Measurements from ENCODE around the gene NEDD8.

The NEDD8 gene

DNA sequence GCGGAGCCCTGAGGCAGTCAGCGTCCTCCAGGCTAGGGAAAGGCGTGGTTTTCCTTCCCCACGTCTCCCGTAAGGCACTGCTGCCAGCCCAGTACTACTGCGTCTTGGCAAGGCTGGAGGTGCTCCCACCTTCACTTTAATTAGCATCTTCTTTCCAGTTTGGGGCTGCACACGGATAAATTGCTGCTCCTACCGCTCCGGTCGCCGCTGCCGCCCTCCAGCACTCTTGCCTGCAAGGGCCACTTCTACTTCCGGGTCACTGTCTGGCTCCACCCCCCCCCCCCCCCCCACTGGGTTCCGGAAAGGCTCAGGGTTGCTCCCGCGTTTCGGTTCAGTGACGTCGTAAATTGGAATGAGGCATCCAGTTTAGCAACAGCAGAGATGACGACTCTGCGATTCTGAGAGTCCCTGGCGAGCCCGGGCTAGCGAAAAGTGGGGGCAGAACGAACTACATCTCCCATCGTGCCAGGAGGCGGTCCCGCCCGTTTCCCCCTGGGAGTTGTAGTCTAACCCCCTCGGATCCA lies at the start of gene NEDD8:
Gene NEDD8 (minus strand): TSS at position 247 of the 524 bp plus-strand sequence. CDS start 100 bp downstream, at position 147.
- peak within 1 kb of the TSS; percentile 90 for H3K27ac ChIP-seq
- TF ChIP-seq ZFX (IDR thresholded peaks at IDR 0.05) (no peak), CTCF (conservative IDR thresholded peaks at IDR 0.05) (no peak)

DNA sequence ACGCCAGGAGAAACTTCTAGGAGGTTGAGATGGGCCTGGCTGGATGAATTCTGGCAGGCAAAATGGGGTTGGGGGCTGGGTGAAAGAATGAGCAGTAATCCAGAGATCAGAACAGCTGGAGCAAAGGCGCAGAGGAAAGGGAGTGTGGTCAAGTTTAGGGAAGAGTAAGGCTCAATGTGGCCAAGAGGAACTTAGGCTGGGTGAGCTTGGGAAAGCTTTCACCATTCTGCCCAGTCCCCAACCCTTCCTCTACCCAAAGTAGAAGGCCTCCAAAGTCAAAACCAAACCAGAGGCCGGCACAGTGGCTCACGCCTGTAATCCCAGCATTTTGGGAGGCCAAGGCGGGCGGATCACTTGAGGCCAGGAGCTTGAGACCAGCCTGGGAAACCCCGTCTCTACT lies 49.5 kb upstream of the NEDD8 start:
- TF ChIP-seq ZFX (IDR thresholded peaks at IDR 0.05) (no peak), CTCF (conservative IDR thresholded peaks at IDR 0.05) (no peak)
- no peak overlapping the region for H3K27ac ChIP-seq

DNA sequence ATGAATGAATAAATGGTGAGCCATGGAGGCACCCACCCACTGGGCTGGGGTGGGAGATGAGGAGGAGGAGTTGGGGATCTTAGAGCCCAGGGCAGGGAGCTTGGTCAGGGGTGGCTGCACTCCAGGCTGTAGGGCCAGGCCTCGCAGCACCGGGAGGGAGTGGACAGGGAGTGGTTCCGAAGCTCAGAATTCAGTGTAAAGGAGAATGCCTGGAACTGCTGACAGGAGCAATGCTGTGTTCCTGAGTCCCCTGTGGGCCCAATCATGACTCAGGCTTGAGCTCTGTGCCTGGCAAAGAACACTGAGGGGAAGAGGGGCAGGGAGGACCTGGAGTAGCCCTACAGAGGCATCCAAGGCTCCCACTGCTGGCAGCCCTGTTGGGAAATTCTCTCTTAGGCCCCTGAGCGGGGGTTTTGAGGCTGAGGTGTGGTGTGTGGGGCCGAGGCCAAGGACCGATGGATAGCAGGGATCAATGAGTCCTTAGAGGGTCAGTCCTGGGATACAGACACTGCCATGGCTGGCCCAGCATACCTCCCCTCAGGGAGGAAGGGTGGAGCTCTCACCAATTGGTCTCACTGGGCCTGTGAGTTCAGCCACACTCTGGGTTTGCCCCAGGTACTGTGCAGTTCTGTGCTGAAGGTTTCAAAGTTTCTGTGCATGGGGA lies 48.8 kb upstream of the NEDD8 start:
- TF ChIP-seq ZFX (IDR thresholded peaks at IDR 0.05) (no peak), CTCF (conservative IDR thresholded peaks at IDR 0.05) (no peak)
- H3K27ac ChIP-seq: no peak overlapping the region

- H3K27ac ChIP-seq: no peak overlapping the region
- no peak for TF ChIP-seq ZFX (IDR thresholded peaks at IDR 0.05)
- no peak; the same call in 1 of the 2 replicates for TF ChIP-seq CTCF (conservative IDR thresholded peaks at IDR 0.05)
These were observed 47.4 kb upstream of the NEDD8 start for GRCh38 chr14:24279301-24280186.

- TF ChIP-seq CTCF (conservative IDR thresholded peaks at IDR 0.05): no peak
- TF ChIP-seq ZFX (IDR thresholded peaks at IDR 0.05): no peak
- H3K27ac ChIP-seq: no peak overlapping the region
These were observed 46.3 kb upstream of the NEDD8 start for GRCh38 chr14:24278424-24278823.

GRCh38 chr14:24277606-24278321 lies 45.6 kb upstream of the NEDD8 start:
- H3K27ac ChIP-seq: no peak overlapping the region
- no peak for TF ChIP-seq CTCF (conservative IDR thresholded peaks at IDR 0.05)
- TF ChIP-seq ZFX (IDR thresholded peaks at IDR 0.05): no peak

Measured in C4-2B (cell line).